ENCODE data around the gene PRELID2. TPM values are rescaled to one million over a fixed set of nuclear protein-coding genes. Genes with fewer than 3 reads are reported as not detected.

Gene PRELID2
- total and polyA plus RNA-seq, 4 donors: 1.2 to 68.1 (median 5.5) TPM

- H3K27me3 ChIP-seq (ENCODE audit: control insufficient read depth in 3 of 3, insufficient read depth in 3 of 3, low read length in 2 of 3): no peaks in the 10 kb centered on the region
- 79 to 90% methylated on average over 3 of the region's 3 CpGs for WGBS, 2 donors
- no peaks in the 10 kb centered on the region for H3K36me3 ChIP-seq (ENCODE audit: control insufficient read depth in 4 of 4, insufficient read depth in 4 of 4, low read length in 4 of 4)
- H3K9ac ChIP-seq (ENCODE audit: insufficient read depth in 1 of 2, low read length in 2 of 2): no peak overlapping the region
- H3K4me1 ChIP-seq (ENCODE audit: control insufficient read depth in 5 of 5, insufficient read depth in 5 of 5, low read length in 5 of 5): no peaks in the 10 kb centered on the region
- H3K9me3 ChIP-seq (ENCODE audit: control insufficient read depth in 4 of 4, insufficient read depth in 3 of 4, low read length in 3 of 4): peaks cover 0 to 5% (median 0%) of the 10 kb centered on the region in 4 donors
- no peak for ATAC-seq (ENCODE audit: insufficient read depth, low FRiP score)
- no peak overlapping the region for H3K27ac ChIP-seq (ENCODE audit: low read depth in 1 of 2, low read length in 1 of 2)
- TF ChIP-seq CTCF (IDR thresholded peaks at IDR 0.05; ENCODE audit: control extremely low read depth, extremely low read depth): no peak
- DNase-seq: no peak
- H3K4me3 ChIP-seq: no peak overlapping the region
These were observed 66.3 kb downstream of the PRELID2 start for GRCh38 chr5:145768863-145769262.

GRCh38 chr5:145764325-145764724 is 70.8 kb downstream of the PRELID2 start:
- no peak for DNase-seq
- 91 to 98% methylated on average over 1 of the region's 1 CpG for WGBS, 2 donors
- Histone ChIP-seq H3K9ac (ENCODE audit: insufficient read depth in 1 of 2, low read length in 2 of 2) (no peak overlapping the region), H3K9me3 (ENCODE audit: control insufficient read depth in 4 of 4, insufficient read depth in 3 of 4, low read length in 3 of 4) (peaks cover 0 to 5% (median 0%) of the 10 kb centered on the region in 4 donors), H3K4me1 (ENCODE audit: control insufficient read depth in 5 of 5, insufficient read depth in 5 of 5, low read length in 5 of 5) (no peaks in the 10 kb centered on the region), H3K27me3 (ENCODE audit: control insufficient read depth in 3 of 3, insufficient read depth in 3 of 3, low read length in 2 of 3) (no peaks in the 10 kb centered on the region), H3K27ac (ENCODE audit: low read depth in 1 of 2, low read length in 1 of 2) (no peak overlapping the region), H3K4me3 (no peak overlapping the region), H3K36me3 (ENCODE audit: control insufficient read depth in 4 of 4, insufficient read depth in 4 of 4, low read length in 4 of 4) (peaks cover 0 to 4% (median 0%) of the 10 kb centered on the region in 4 donors)
- no peak for ATAC-seq (ENCODE audit: insufficient read depth, low FRiP score)
- no peak for TF ChIP-seq CTCF (IDR thresholded peaks at IDR 0.05; ENCODE audit: control extremely low read depth, extremely low read depth)

- peaks cover 0 to 5% (median 0%) of the 10 kb centered on the region in 4 donors for H3K9me3 ChIP-seq (ENCODE audit: control insufficient read depth in 4 of 4, insufficient read depth in 3 of 4, low read length in 3 of 4)
- H3K4me3 ChIP-seq: no peak overlapping the region
- ATAC-seq (ENCODE audit: insufficient read depth, low FRiP score): no peak
- no peak for TF ChIP-seq CTCF (IDR thresholded peaks at IDR 0.05; ENCODE audit: control extremely low read depth, extremely low read depth)
- no peak for DNase-seq
- H3K36me3 ChIP-seq (ENCODE audit: control insufficient read depth in 4 of 4, insufficient read depth in 4 of 4, low read length in 4 of 4): peaks cover 0 to 4% (median 0%) of the 10 kb centered on the region in 4 donors
- no peaks in the 10 kb centered on the region for H3K4me1 ChIP-seq (ENCODE audit: control insufficient read depth in 5 of 5, insufficient read depth in 5 of 5, low read length in 5 of 5)
- H3K9ac ChIP-seq (ENCODE audit: insufficient read depth in 1 of 2, low read length in 2 of 2): no peak overlapping the region
- H3K27me3 ChIP-seq (ENCODE audit: control insufficient read depth in 3 of 3, insufficient read depth in 3 of 3, low read length in 2 of 3): no peaks in the 10 kb centered on the region
- WGBS, 2 donors: 94 to 97% methylated on average over 1 of the region's 1 CpG
- no peak overlapping the region for H3K27ac ChIP-seq (ENCODE audit: low read depth in 1 of 2, low read length in 1 of 2)
These were observed 72.3 kb downstream of the PRELID2 start for GRCh38 chr5:145762833-145763232.

GRCh38 chr5:145761254-145761653 is 73.9 kb downstream of the PRELID2 start:
- Histone ChIP-seq H3K4me1 (ENCODE audit: control insufficient read depth in 5 of 5, insufficient read depth in 5 of 5, low read length in 5 of 5) (no peaks in the 10 kb centered on the region), H3K9ac (ENCODE audit: insufficient read depth in 1 of 2, low read length in 2 of 2) (no peak overlapping the region), H3K27me3 (ENCODE audit: control insufficient read depth in 3 of 3, insufficient read depth in 3 of 3, low read length in 2 of 3) (no peaks in the 10 kb centered on the region), H3K9me3 (ENCODE audit: control insufficient read depth in 4 of 4, insufficient read depth in 3 of 4, low read length in 3 of 4) (no peaks in the 10 kb centered on the region), H3K36me3 (ENCODE audit: control insufficient read depth in 4 of 4, insufficient read depth in 4 of 4, low read length in 4 of 4) (peaks cover 0 to 4% (median 0%) of the 10 kb centered on the region in 4 donors), H3K4me3 (no peak overlapping the region), H3K27ac (ENCODE audit: low read depth in 1 of 2, low read length in 1 of 2) (no peak overlapping the region)
- no peak for TF ChIP-seq CTCF (IDR thresholded peaks at IDR 0.05; ENCODE audit: control extremely low read depth, extremely low read depth)
- no peak for ATAC-seq (ENCODE audit: insufficient read depth, low FRiP score)
- DNase-seq: peak in 2 of 3 donors; percentile 33 to 36
- WGBS, 2 donors: 86 to 88% methylated on average over 4 of the region's 4 CpGs
